Hepatocyte (in vitro differentiated cells): ENCODE measurements around the gene HEXB.

ENCODE experiments used
- CTCF ChIP-seq: fragments of 200-600 bp; sonication (generic); IDR thresholded peaks from 2 replicates; pipeline ENCODE4 v1.5.1; 2016; ENCODE audit warnings: antibody characterized with exemption, mild to moderate bottlenecking; ENCODE audit not compliant: poor library complexity
- EZH2 ChIP-seq: fragments of 200-600 bp; sonication (generic); IDR thresholded peaks from 2 replicates; pipeline ENCODE4 v1.6.1; 2016; ENCODE audit warnings: antibody characterized with exemption, mild to moderate bottlenecking, borderline replicate concordance
- EZH2phosphoT487 ChIP-seq: fragments of 200-600 bp; sonication (generic); IDR thresholded peaks from one replicate; pipeline ENCODE4 v1.6.1; 2018; ENCODE audit warnings: antibody characterized with exemption, mild to moderate bottlenecking, low read depth, moderate library complexity; ENCODE audit not compliant: unreplicated experiment, severe bottlenecking

GRCh38 chr5:74647096-74647495, 37.9 kb upstream of the HEXB start:
- TF ChIP-seq CTCF: no peak
- TF ChIP-seq EZH2phosphoT487: no peak
- TF ChIP-seq EZH2: no peak
